ENCODE measurements around the gene EPOP. TPM values are rescaled to one million over a fixed set of nuclear protein-coding genes. Genes with fewer than 3 reads are reported as not detected.

EPOP gene
- total and polyA plus RNA-seq, 3 experiments from 2014 or later, result 0.10 to 50.0 (median 47.0) TPM

DNA sequence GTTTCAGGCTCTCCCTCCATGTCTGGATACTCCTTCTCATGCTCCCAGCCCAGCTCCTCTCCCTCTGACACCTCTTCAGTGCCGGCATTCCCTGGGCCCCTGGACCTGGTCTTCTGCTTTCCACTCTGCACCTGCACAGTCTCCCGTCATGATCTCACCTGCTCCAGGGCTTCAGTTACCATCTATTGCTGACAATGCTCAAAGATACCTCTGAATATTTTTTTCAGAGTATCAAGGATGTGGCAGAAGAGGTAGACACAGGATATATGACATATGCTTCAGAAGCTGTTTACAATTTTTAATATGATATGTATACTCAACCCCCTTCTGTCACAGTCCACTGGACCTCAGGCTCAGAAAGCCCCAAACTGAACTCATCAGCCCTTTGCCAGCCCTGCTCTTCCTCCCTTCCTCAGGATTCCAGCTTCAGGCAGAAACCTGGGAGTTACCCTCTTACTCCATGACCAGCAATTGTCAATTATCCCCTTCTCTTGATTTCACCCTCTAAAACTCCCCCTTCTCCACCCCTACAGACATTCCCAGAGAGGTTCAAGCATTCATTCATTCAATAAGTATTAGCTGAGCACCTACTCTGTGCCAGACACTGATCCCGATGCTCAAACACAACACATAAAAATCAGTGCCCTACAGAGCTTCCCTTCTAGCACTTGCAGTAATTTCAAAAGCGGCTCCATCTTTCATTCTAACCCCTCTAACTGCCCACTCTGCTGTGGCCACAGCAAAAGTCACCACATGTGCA, 22.5 kb upstream of the EPOP start:
- Mint-ChIP-seq H3K4me1 (peaks cover 17 to 28% (median 26%) of the 10 kb centered on the region in 3 donors), H3K27ac (peak overlapping the region in 6 of 8 donors; percentile 6 to 86 (median 67)), H3K9me3 (no peaks in the 10 kb centered on the region), H3K4me3 (no peak overlapping the region), H3K36me3 (peaks cover 0 to 5% (median 0%) of the 10 kb centered on the region in 3 donors), H3K27me3 (peaks cover 0 to 1% of the 10 kb centered on the region in 2 donors)
- peaks cover 26% of the 10 kb centered on the region for H3K4me1 ChIP-seq (ENCODE audit: insufficient read depth, low read length)
- no peak overlapping the region for H3K4me3 ChIP-seq (ENCODE audit: low read length)
- no peaks in the 10 kb centered on the region for H3K27me3 ChIP-seq (ENCODE audit: insufficient read depth, low read length, poor library complexity, severe bottlenecking)
- H3K36me3 ChIP-seq (ENCODE audit: insufficient read depth, low read length), result no peaks in the 10 kb centered on the region
- DNase-seq, result peak in 1 of 5 donors; percentile 28
- ChIA-PET POLR2A (no interaction called here), CTCF (interaction anchor here (0.9 to 1.5 kb wide), 3 partner anchors 19 to 33 kb away, joined by 3 to 5 read pairs (median 4); partner anchors contain the start of gene CISD3)
- no peak overlapping the region for H3K27ac ChIP-seq (ENCODE audit: low read depth, low read length)
- H3K9me3 ChIP-seq (ENCODE audit: low read length), result no peaks in the 10 kb centered on the region

DNA sequence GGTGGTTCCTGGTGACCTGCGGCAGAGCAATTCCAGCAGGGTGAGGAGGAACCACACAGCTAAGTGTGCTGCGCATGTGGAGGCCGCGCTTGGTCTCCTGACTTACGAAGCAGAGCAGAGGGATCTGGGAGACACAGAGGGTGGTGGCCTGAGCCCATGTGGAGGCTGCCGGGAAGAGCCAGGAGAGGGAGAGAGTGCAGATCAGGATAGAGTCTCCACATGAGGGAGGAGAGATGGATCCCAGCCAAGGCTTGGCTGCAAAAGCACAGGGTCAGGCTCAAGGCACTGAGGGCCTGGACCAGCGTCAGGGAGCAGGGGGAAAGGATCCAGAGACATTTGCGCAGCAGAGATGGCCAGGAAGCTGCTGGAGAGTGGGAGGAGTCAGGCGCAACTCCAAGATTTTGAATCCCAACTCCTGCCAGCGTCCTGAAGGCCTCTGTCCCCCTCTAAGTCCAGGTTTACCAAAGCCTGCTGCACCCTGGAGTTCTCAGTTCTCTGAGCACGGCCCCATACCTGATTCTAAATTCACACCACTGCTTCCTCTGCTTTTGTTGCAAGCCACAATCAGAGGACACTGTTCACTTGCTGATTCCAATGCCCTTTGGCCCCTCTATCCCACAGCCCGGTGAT, 19.1 kb upstream of the EPOP start:
- H3K4me3 Mint-ChIP-seq, result no peak overlapping the region
- CTCF ChIA-PET, result no interaction called here

DNA sequence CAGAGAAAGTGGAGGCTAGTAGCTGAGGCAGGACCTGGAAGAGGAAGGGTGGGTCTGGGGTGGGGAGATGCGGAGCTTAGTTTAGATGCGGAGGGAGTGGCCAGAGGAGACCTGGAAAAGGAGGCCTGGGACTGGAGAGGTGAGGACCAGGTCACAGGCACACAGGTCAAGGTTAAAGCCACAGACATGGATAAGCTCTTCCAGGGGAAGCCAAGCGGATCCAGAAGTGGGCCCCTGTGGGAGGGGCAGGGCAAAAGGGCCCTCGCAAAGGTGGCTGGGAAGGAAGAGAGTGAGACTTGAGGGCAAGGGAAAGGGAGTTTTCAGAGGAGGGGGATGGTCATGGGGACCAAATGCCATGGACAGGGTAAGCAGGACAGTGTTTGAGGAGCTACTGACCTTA, 16.4 kb upstream of the EPOP start:
- Histone ChIP-seq H3K27me3 (ENCODE audit: insufficient read depth, low read length, poor library complexity, severe bottlenecking) (no peaks in the 10 kb centered on the region), H3K9me3 (ENCODE audit: low read length) (no peaks in the 10 kb centered on the region), H3K4me1 (ENCODE audit: insufficient read depth, low read length) (no peaks in the 10 kb centered on the region), H3K27ac (ENCODE audit: low read depth, low read length) (no peak overlapping the region), H3K36me3 (ENCODE audit: insufficient read depth, low read length) (no peaks in the 10 kb centered on the region), H3K4me3 (ENCODE audit: low read length) (no peak overlapping the region)
- DNase-seq, result no peak
- CTCF ChIA-PET, result interaction anchor here (1.1 to 1.6 kb wide), 2 partner anchors 27 to 44 kb away, joined by 3 to 5 read pairs; no protein-coding TSS in a partner anchor
- H3K4me1 Mint-ChIP-seq, result no peaks in the 10 kb centered on the region
- POLR2A ChIA-PET, result no interaction called here
- no peaks in the 10 kb centered on the region for H3K36me3 Mint-ChIP-seq
- peaks cover 0 to 2% (median 0%) of the 10 kb centered on the region in 5 donors for H3K9me3 Mint-ChIP-seq
- no peak overlapping the region for H3K27ac Mint-ChIP-seq
- peaks cover 3 to 7% of the 10 kb centered on the region in 2 donors for H3K27me3 Mint-ChIP-seq
- H3K4me3 Mint-ChIP-seq, result no peak overlapping the region

More for the DNA sequence above, 19.1 kb upstream of the EPOP start:
- peak overlapping the region in 2 of 8 donors; percentile 43 to 77 for H3K27ac Mint-ChIP-seq
- peaks cover 14% of the 10 kb centered on the region for H3K4me1 ChIP-seq (ENCODE audit: insufficient read depth, low read length)
- H3K36me3 Mint-ChIP-seq, result no peaks in the 10 kb centered on the region
- H3K9me3 ChIP-seq (ENCODE audit: low read length), result no peaks in the 10 kb centered on the region
- H3K4me3 ChIP-seq (ENCODE audit: low read length), result no peak overlapping the region
- H3K9me3 Mint-ChIP-seq, result peaks cover 0 to 2% (median 0%) of the 10 kb centered on the region in 5 donors
- POLR2A ChIA-PET, result no interaction called here
- H3K27me3 Mint-ChIP-seq, result peaks cover 1 to 2% of the 10 kb centered on the region in 2 donors
- no peak for DNase-seq
- no peaks in the 10 kb centered on the region for H3K27me3 ChIP-seq (ENCODE audit: insufficient read depth, low read length, poor library complexity, severe bottlenecking)
- H3K36me3 ChIP-seq (ENCODE audit: insufficient read depth, low read length), result no peaks in the 10 kb centered on the region
- H3K4me1 Mint-ChIP-seq, result peaks cover 10 to 12% (median 11%) of the 10 kb centered on the region in 3 donors
- no peak overlapping the region for H3K27ac ChIP-seq (ENCODE audit: low read depth, low read length)

DNA sequence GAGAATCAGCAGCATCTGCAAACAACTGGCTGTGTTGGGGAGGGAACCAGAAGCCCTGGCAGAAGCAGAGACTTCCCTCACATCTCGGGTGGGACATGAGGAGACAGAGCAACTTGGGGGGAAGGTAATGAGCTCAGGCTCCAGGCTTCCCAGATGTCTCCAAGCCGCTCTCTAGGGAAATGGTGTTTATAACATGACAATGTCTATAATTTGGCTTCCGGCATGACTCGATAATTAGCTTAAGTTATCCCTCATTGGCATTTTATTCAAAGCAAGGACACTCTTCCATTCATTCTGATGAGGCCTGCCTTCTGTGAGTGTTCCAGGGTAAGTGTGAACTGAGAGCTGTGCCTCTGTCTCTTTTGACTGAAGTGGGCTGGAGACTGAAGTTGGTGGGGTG, 15.6 kb upstream of the EPOP start:
- POLR2A ChIA-PET, result no interaction called here
- Histone ChIP-seq H3K9me3 (ENCODE audit: low read length) (no peaks in the 10 kb centered on the region), H3K27ac (ENCODE audit: low read depth, low read length) (no peak overlapping the region), H3K4me3 (ENCODE audit: low read length) (no peak overlapping the region), H3K36me3 (ENCODE audit: insufficient read depth, low read length) (no peaks in the 10 kb centered on the region), H3K27me3 (ENCODE audit: insufficient read depth, low read length, poor library complexity, severe bottlenecking) (no peaks in the 10 kb centered on the region), H3K4me1 (ENCODE audit: insufficient read depth, low read length) (no peaks in the 10 kb centered on the region)
- Mint-ChIP-seq H3K27me3 (peaks cover 5 to 15% of the 10 kb centered on the region in 2 donors), H3K4me1 (no peaks in the 10 kb centered on the region), H3K4me3 (no peak overlapping the region), H3K36me3 (peaks cover 0 to 2% (median 0%) of the 10 kb centered on the region in 3 donors), H3K27ac (peak overlapping the region in 2 of 8 donors; percentile 82 to 88), H3K9me3 (peaks cover 0 to 2% (median 0%) of the 10 kb centered on the region in 5 donors)
- DNase-seq, result no peak
- CTCF ChIA-PET, result interaction anchor here (1.6 kb wide), 1 partner anchor 132 kb away, joined by 4 read pairs; no protein-coding TSS in a partner anchor

DNA sequence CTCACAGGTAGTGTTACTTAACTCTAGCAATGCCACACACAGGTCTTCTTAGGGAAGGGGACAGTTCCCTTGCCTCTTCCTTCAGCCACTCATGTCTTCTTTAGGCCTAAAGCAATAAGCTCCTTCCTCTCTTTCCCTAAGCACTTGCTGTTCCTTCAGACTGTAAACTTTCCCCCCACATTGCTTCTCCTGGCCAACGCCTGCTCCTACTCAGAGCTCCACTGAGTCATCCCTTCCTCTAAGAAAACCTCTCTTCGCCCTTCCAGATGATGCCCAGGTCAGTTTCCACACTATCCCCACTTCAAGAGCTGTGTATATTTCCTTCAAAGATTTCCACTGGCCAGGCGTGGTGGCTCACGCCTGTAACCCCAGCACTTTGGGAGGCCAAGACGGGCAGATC, 12.5 kb upstream of the EPOP start:
- POLR2A ChIA-PET, result no interaction called here
- Mint-ChIP-seq H3K36me3 (peaks cover 0 to 2% (median 0%) of the 10 kb centered on the region in 3 donors), H3K4me3 (no peak overlapping the region), H3K9me3 (peaks cover 0 to 2% (median 0%) of the 10 kb centered on the region in 5 donors), H3K27ac (peak overlapping the region in 1 of 8 donors; percentile 14), H3K27me3 (peaks cover 7 to 17% of the 10 kb centered on the region in 2 donors), H3K4me1 (no peaks in the 10 kb centered on the region)
- CTCF ChIA-PET, result interaction anchor here (1.1 to 3.3 kb wide), 3 partner anchors 9 to 48 kb away, joined by 3 to 11 read pairs (median 6); no protein-coding TSS in a partner anchor
- Histone ChIP-seq H3K27ac (ENCODE audit: low read depth, low read length) (no peak overlapping the region), H3K4me1 (ENCODE audit: insufficient read depth, low read length) (no peaks in the 10 kb centered on the region), H3K9me3 (ENCODE audit: low read length) (no peaks in the 10 kb centered on the region), H3K36me3 (ENCODE audit: insufficient read depth, low read length) (no peaks in the 10 kb centered on the region), H3K4me3 (ENCODE audit: low read length) (no peak overlapping the region), H3K27me3 (ENCODE audit: insufficient read depth, low read length, poor library complexity, severe bottlenecking) (no peaks in the 10 kb centered on the region)
- DNase-seq, result no peak

DNA sequence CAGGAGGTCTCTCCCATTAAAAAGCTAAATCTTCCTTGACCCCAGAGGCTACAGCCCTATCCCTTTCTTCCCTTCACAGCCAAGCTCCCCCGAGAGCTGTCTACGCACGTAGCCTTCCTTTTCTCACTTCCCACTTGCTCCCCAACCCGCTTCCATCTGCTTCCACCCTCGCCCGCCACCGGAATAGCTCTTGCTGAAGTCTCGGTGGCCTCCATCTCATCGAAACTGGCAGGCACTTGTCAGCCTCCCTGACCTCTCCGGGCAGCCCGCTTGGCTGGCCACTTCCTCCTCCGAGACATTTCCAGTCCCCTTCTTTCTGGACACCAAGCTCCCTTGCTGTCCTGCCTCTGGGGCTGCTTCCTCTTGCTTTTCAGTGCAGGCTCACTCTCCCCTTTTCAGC, 10.7 kb upstream of the EPOP start:
- Histone ChIP-seq H3K9me3 (ENCODE audit: low read length) (no peaks in the 10 kb centered on the region), H3K36me3 (ENCODE audit: insufficient read depth, low read length) (no peaks in the 10 kb centered on the region), H3K4me1 (ENCODE audit: insufficient read depth, low read length) (no peaks in the 10 kb centered on the region), H3K27me3 (ENCODE audit: insufficient read depth, low read length, poor library complexity, severe bottlenecking) (no peaks in the 10 kb centered on the region), H3K27ac (ENCODE audit: low read depth, low read length) (no peak overlapping the region), H3K4me3 (ENCODE audit: low read length) (no peak overlapping the region)
- Mint-ChIP-seq H3K4me3 (peak overlapping the region in 1 of 7 donors; percentile 34), H3K27me3 (peaks cover 7 to 17% of the 10 kb centered on the region in 2 donors), H3K36me3 (peaks cover 0 to 2% (median 0%) of the 10 kb centered on the region in 3 donors), H3K4me1 (no peaks in the 10 kb centered on the region), H3K27ac (peak overlapping the region in 2 of 8 donors; percentile 62 to 96), H3K9me3 (no peaks in the 10 kb centered on the region)
- ChIA-PET POLR2A (no interaction called here), CTCF (interaction anchor here (1.4 to 3.3 kb wide), 3 partner anchors 45 to 50 kb away, joined by 3 to 11 read pairs (median 7); partner anchors contain the start of gene CISD3)
- no peak for DNase-seq

DNA sequence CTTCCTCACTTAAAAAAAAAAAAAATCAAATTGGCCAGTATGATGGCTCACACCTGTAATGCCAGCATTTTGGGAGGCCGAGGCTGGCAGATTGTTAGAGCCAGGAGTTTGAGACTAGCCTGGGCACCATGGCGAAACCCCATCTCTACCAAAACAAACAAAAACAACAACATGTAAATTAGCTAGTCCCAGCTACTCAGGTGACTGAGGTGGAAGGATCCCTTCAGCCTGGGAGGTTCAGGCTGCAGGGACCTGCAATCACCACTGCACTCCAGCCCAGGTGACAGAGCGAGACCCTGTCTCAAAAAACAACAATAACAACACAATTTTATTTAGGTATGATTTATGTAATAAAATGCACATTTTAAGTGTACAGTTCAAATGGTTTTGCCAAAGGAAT, 6.3 kb upstream of the EPOP start:
- H3K27me3 ChIP-seq (ENCODE audit: insufficient read depth, low read length, poor library complexity, severe bottlenecking), result no peaks in the 10 kb centered on the region
- DNase-seq, result no peak
- Mint-ChIP-seq H3K27me3 (peaks cover 4 to 13% of the 10 kb centered on the region in 2 donors), H3K4me1 (peaks cover 0 to 9% (median 7%) of the 10 kb centered on the region in 3 donors), H3K9me3 (no peaks in the 10 kb centered on the region), H3K36me3 (peaks cover 0 to 2% (median 0%) of the 10 kb centered on the region in 3 donors), H3K27ac (no peak overlapping the region), H3K4me3 (no peak overlapping the region)
- no peaks in the 10 kb centered on the region for H3K4me1 ChIP-seq (ENCODE audit: insufficient read depth, low read length)
- no peak overlapping the region for H3K4me3 ChIP-seq (ENCODE audit: low read length)
- H3K36me3 ChIP-seq (ENCODE audit: insufficient read depth, low read length), result no peaks in the 10 kb centered on the region
- POLR2A ChIA-PET, result interaction anchor here (0.7 kb wide), 1 partner anchor 73 kb away, joined by 3 read pairs; no protein-coding TSS in a partner anchor
- H3K9me3 ChIP-seq (ENCODE audit: low read length), result no peaks in the 10 kb centered on the region
- CTCF ChIA-PET, result interaction anchor here (0.7 to 10.7 kb wide), 3 partner anchors 15 to 55 kb away, joined by 3 to 140 read pairs (median 3); no protein-coding TSS in a partner anchor
- H3K27ac ChIP-seq (ENCODE audit: low read depth, low read length), result no peak overlapping the region

All from CD8-positive, alpha-beta memory T cell (primary cell).